Kidney capillary endothelial cell (primary cell): ENCODE measurements around the gene NNAT.
"Not testable (repeated sequence)": the region's sequence is repeated elsewhere in the genome, so short reads cannot be mapped to it uniquely, and the experiment has no call there.

ENCODE experiments used
- DNase-seq: peaks from one replicate; pipeline ENCODE4 v3.0.0-alpha.2; 2018; ENCODE audit warnings: low spot score

The NNAT gene

GRCh38 chr20:37521061-37521771 lies at the start of gene NNAT:
Gene NNAT, plus strand, starts transcription at chr20:37521250. Its CDS starts 82 bp downstream, at chr20:37521332.
- DNase-seq: no peak

GRCh38 chr20:37471741-37472235 lies 49.3 kb upstream of the NNAT start:
- DNase-seq: no peak

GRCh38 chr20:37472435-37472834 lies 48.6 kb upstream of the NNAT start:
- DNase-seq: not testable (repeated sequence)

GRCh38 chr20:37473249-37474000 lies 47.6 kb upstream of the NNAT start:
- DNase-seq: no peak

- DNase-seq: no peak
Measured at GRCh38 chr20:37474386-37474785, 46.7 kb upstream of the NNAT start.

GRCh38 chr20:37475252-37475651 lies 45.8 kb upstream of the NNAT start:
- no peak for DNase-seq

- DNase-seq: no peak
Measured at GRCh38 chr20:37477041-37477440, 44.0 kb upstream of the NNAT start.

GRCh38 chr20:37479266-37479665 lies 41.8 kb upstream of the NNAT start:
- DNase-seq: no peak

- DNase-seq: no peak
Measured at GRCh38 chr20:37479925-37480691, 40.9 kb upstream of the NNAT start.

- no peak for DNase-seq
Measured at GRCh38 chr20:37480919-37481318, 40.1 kb upstream of the NNAT start.

GRCh38 chr20:37481610-37482009 lies 39.4 kb upstream of the NNAT start:
- DNase-seq: no peak

GRCh38 chr20:37484331-37484730 lies 36.7 kb upstream of the NNAT start:
- no peak for DNase-seq

- not testable (repeated sequence) for DNase-seq
Measured at GRCh38 chr20:37486209-37486608, 34.8 kb upstream of the NNAT start.

- no peak for DNase-seq
Measured at GRCh38 chr20:37490663-37491350, 30.2 kb upstream of the NNAT start.

- no peak for DNase-seq
Measured at GRCh38 chr20:37492096-37492625, 28.9 kb upstream of the NNAT start.

- DNase-seq: no peak
Measured at GRCh38 chr20:37492945-37493344, 28.1 kb upstream of the NNAT start.

- DNase-seq: no peak
Measured at GRCh38 chr20:37494301-37494700, 26.7 kb upstream of the NNAT start.

- no peak for DNase-seq
Measured at GRCh38 chr20:37494796-37495195, 26.3 kb upstream of the NNAT start.

- no peak for DNase-seq
Measured at GRCh38 chr20:37498066-37498665, 22.9 kb upstream of the NNAT start.

GRCh38 chr20:37500311-37500710 lies 20.7 kb upstream of the NNAT start:
- no peak for DNase-seq

- no peak for DNase-seq
Measured at GRCh38 chr20:37501940-37502339, 19.1 kb upstream of the NNAT start.
